GM12875 (cell line): ENCODE results near the gene PCSK6.
"Not testable (repeated sequence)": the region's sequence is repeated elsewhere in the genome, so short reads cannot be mapped to it uniquely, and the experiment has no call there.

Experiments
- H3K4me3 ChIP-seq: one replicate; pipeline ENCODE4 v1.5.1; 2011; ENCODE audit warnings: low read depth, low read length, control low read depth
- TF ChIP-seq, protein P1 (sequence below): IDR thresholded peaks from 2 replicates; pipeline ENCODE4 v1.5.1; 2011; ENCODE audit warnings: low read depth, mild to moderate bottlenecking, control low read depth, inconsistent platforms, low read length, moderate library complexity, borderline replicate concordance; ENCODE audit not compliant: insufficient read depth

The PCSK6 gene

DNA sequence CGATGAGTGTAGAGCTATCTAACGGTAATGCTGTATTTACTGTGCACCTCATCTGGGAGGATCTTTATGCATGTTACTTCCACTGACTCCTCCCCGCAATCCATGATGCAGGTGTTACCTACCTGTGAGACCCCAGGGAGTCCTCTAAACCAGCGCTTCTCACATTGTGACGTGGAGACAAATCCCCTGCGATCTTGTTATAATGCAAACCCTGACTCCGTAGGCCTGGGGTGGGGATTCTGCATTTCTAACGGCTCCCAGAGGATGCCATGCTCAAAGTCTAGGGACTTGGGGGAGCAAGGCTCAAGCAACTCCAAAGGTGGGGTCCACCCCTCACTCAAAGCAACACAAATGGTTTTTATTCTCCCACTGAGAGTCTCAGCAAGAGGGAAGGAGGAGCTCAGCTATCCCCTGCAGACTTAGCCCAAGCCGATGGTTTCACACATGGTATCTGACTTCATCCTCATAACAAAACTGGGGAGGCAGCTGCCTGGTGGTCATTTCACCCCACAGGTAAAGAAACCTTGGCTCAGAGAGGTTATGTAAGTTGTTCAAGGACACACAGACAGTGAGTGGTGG, 63.6 kb downstream of the PCSK6 start:
- no peak overlapping the region for H3K4me3 ChIP-seq
- TF ChIP-seq, protein P1, sequence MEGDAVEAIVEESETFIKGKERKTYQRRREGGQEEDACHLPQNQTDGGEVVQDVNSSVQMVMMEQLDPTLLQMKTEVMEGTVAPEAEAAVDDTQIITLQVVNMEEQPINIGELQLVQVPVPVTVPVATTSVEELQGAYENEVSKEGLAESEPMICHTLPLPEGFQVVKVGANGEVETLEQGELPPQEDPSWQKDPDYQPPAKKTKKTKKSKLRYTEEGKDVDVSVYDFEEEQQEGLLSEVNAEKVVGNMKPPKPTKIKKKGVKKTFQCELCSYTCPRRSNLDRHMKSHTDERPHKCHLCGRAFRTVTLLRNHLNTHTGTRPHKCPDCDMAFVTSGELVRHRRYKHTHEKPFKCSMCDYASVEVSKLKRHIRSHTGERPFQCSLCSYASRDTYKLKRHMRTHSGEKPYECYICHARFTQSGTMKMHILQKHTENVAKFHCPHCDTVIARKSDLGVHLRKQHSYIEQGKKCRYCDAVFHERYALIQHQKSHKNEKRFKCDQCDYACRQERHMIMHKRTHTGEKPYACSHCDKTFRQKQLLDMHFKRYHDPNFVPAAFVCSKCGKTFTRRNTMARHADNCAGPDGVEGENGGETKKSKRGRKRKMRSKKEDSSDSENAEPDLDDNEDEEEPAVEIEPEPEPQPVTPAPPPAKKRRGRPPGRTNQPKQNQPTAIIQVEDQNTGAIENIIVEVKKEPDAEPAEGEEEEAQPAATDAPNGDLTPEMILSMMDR, result no peak

DNA sequence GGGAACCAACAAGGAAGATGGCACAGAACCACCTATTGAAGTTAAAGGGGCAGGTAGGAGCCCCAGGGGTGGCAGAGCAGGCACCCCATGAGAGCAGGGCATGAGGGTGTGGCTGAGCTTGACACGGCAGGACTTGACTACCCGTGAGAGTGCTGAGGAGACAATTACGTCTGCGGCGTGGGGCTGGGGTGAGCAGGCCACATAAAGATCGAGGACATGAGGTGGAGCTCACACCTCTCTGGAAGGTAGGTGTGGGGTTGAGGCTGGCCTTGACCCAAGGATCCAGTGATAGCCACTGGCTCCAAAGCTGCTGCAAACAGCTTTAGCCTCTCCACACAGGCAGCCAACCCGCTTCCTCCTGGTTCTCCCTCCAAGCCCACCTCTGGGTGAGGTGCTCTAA, 64.5 kb downstream of the PCSK6 start:
- no peak overlapping the region for H3K4me3 ChIP-seq
- TF ChIP-seq, protein P1, result no peak

DNA sequence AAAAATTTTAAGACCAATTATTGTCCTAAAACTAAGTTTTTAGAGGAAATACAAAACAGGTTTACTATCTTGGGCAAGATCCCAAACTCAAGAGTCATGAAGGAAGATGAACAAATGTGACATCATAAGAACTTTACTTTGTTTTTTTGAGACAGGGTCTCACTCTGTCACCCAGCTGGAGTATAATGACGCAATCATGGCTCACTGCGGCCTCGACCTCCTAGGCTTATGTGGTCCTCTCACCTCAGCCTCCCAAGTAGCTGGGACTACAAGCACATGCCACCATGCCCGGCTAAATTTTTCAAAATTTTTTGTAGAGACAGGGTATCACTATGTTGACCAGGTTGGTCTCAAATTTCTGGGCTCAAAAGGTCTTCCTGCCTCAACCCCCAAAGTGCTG, 69.3 kb downstream of the PCSK6 start:
- TF ChIP-seq, protein P1, result no peak
- no peak overlapping the region for H3K4me3 ChIP-seq

DNA sequence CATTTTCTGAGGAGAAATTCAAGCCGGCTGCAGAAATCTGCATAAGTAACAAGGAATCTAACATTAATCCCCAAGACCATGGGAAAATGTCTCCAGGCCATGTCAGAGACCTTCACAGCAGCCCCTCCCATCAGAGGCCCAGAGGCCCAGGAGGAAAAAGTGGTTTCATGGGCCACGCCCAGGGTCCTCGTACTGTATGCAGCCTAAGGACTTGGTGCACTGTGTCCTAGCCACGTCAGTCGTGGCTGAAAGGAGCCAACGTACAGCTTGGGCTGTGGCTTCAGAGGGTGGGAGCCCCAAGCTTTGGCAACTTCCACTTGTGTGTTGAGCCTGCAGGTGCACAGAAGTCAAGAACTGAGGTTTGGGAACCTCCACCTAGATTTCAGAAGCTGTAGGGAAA, 73.0 kb downstream of the PCSK6 start:
- not testable (repeated sequence) for H3K4me3 ChIP-seq

DNA sequence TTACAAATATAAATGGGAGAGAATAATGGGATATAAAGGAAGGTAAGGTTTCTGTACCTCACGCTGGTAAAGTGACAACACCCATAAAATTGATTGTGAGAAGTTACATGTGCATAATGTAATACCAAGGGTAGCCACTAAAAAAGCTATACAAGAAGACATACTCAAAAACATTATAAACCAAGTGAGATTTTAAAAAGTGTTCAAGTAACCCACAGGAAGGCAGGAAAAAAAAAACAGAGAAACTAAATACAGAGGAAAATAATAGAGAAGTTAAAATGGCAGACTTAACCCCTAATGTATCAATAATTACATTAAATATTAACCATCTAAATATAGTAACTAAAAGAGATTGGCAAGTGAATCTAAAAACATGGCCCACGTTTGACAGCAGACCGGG, 76.3 kb downstream of the PCSK6 start:
- H3K4me3 ChIP-seq, result no peak overlapping the region
- TF ChIP-seq, protein P1, result no peak

DNA sequence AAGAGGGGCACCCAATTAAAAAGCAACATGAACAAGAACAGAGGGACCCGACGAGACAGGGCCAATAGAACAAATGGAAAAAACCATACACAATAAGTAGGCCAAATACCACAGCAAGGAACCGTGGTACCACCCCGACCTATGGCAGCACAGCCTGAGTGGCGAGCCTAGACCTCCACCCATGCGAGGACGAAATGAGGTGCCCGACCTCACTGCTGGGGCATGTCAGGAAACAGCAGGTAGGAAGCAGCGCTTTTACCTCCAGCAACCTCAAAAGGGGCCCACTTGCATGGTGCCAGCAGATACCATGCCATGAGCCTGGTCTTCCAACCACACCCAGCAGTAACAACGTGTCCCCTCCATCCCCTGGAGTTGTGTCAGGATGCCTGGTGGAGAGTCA, 77.9 kb downstream of the PCSK6 start:
- TF ChIP-seq, protein P1, result no peak
- H3K4me3 ChIP-seq, result no peak overlapping the region

DNA sequence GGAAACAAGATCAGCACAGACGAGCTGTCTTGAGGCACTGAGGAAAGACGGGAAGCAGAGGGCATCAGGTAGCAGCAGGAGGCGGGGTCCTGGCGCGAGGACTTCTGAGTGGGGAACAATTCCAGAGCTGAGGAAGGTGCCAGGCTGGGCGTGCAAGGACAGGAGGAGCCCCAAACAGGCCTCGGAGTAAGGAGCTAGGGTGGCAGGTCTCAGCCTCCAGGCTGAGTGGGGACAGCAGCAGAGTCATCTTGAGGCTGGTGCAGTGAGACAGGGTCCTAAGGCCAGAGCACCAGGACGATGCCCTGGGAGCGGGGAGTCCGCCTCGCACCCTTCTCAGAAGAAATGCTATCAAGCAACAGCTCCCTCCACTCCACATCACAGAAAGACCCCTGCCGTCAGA, 78.4 kb downstream of the PCSK6 start:
- no peak overlapping the region for H3K4me3 ChIP-seq
- TF ChIP-seq, protein P1, result no peak

DNA sequence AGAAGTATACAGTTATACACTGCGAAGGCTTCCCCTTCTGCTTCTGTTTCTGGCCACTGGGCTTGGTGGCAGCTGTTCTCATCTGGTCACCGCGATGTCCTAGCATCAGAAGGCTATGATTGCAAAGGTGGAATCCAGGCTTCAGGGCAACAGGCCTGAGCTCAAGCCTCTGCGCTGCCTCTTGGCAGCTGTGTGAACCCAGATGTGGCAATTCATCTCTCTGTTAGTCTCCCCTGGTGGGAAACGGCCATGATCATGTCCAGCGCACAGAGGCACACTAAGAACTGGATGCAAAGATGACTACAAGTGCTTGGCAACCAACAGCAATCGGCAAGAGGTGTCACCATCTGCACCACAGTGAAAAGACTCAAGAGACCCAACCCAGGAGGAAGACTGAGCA, 78.9 kb downstream of the PCSK6 start:
- no peak overlapping the region for H3K4me3 ChIP-seq
- TF ChIP-seq, protein P1, result no peak
